Measurements from ENCODE around the gene SHMT2.

SHMT2 gene

GRCh38 chr12:57229634-57230380, at the start of gene SHMT2:
Gene SHMT2 (plus strand): TSS chr12:57229711. CDS start chr12:57229779, 68 bp downstream.
- peak; percentile 89 for DNase-seq

GRCh38 chr12:57180321-57180989, 49.1 kb upstream of the SHMT2 start:
- DNase-seq = no peak

DNA sequence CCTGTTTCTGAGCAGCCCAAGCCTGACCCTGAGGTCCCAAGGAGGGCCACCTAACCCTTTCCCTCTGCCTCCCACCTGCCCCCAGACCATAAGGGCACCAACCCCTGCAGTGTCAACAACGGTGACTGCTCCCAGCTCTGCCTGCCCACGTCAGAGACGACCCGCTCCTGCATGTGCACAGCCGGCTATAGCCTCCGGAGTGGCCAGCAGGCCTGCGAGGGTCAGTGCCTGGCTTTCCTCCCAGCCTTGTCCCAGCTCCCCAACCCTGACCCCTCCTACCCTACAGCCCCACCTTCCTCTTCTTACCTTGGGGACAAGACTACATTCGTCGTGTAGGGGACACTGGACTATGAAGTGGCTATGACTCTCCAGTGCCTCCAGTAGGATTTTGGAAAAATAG, 48.4 kb upstream of the SHMT2 start:
- no peak for DNase-seq

- DNase-seq = no peak
These were observed 47.9 kb upstream of the SHMT2 start for GRCh38 chr12:57181561-57182155.

GRCh38 chr12:57182918-57183575, 46.5 kb upstream of the SHMT2 start:
- peak; percentile 10 for DNase-seq

DNA sequence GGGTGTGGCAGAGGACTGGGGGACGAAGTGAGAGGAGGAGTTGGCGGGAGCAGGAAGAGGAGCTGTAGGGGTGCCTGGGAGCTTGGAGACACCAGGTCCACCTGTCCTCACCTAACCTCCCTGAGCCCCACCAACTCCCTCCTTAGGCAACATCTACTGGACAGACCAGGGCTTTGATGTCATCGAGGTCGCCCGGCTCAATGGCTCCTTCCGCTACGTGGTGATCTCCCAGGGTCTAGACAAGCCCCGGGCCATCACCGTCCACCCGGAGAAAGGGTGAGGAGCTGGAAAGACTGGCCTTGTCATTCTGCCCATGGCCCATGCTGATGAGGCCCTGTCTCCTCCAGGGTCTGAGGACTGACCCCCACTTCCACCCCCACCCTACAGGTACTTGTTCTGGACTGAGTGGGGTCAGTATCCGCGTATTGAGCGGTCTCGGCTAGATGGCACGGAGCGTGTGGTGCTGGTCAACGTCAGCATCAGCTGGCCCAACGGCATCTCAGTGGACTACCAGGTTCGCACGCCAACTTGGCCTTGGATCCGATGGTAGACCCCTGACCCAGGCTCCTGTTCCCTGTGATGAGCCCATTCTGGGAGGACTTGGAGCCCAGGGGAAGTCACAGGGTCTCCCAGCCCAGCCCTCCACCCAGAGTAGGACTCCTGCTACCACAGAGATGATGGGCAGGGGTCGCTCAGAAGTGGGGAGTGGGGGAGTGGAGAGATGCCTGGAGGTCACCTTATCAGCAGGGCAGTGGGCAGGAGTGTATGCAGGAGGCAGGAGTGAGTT, 45.4 kb upstream of the SHMT2 start:
- DNase-seq = no peak

- DNase-seq = no peak
These were observed 44.1 kb upstream of the SHMT2 start for GRCh38 chr12:57185403-57185802.

DNA sequence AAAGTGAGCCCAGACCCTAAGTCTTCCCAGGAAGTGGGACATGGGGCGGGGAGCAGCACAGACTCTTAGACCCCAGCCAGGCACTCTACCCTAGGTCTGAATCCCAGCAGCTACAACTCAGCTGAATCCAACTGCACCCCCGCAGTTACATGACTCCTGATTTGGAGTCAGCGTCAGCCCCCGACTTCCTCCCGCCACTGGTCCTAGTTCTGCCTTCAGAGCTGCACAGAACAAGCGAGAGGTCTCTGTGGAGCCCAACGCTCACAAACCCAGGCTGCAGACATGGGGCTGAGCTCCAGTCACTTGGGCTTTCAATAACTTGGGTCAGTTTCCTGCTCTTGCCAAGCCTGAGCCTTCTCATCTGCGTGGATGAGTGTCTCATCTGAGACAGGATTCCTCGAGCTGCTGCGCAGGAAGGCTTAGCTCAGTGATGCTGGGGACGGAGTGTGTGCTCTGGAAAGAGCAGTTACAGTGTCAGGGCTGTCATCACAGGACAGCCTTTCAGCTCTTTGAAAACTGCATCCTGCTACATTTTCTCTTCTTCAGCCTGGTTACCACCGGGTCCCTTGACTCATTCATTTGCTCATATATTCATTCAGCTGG, 43.5 kb upstream of the SHMT2 start:
- no peak for DNase-seq

DNA sequence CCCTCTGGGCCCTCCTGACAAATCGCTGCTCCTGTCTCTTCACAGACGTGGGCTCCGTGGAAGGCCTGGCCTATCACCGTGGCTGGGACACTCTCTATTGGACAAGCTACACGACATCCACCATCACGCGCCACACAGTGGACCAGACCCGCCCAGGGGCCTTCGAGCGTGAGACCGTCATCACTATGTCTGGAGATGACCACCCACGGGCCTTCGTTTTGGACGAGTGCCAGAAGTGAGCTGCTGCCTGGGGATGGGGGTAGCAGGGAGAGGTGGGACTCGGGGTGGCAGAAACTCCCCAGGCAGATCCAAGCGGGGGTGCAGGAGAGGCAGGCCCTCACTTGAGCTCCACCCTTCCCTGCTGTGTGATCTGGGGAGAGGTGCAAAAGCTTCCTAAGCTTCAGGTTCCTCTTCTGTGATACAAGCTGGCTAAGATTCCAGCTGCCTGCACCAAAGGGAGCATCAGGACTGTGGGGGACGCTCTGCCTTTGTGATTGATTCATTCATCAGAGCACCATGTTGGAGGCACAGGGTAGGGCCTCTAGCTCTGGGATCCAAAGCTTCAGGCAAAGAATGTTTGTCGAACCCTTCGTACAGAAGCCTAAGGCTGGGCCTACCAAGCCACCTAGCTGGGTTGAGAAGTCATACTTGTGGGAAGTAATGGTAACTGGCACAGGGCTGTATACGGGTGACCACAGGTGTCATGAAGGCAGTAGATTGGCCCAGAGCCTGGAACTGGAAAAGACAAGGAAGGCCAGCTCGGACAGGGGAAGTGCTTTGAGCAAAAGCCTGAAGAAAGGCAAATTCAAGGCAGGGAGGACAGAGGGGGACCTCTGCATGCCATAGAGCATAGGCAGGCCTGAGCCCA, 42.1 kb upstream of the SHMT2 start:
- DNase-seq = no peak

- DNase-seq = no peak
These were observed 41.5 kb upstream of the SHMT2 start for GRCh38 chr12:57188090-57188425.

- no peak for DNase-seq
These were observed 39.5 kb upstream of the SHMT2 start for GRCh38 chr12:57190037-57190436.

- no peak for DNase-seq
These were observed 38.7 kb upstream of the SHMT2 start for GRCh38 chr12:57190821-57191220.

GRCh38 chr12:57191410-57191809, 38.1 kb upstream of the SHMT2 start:
- DNase-seq = no peak

DNA sequence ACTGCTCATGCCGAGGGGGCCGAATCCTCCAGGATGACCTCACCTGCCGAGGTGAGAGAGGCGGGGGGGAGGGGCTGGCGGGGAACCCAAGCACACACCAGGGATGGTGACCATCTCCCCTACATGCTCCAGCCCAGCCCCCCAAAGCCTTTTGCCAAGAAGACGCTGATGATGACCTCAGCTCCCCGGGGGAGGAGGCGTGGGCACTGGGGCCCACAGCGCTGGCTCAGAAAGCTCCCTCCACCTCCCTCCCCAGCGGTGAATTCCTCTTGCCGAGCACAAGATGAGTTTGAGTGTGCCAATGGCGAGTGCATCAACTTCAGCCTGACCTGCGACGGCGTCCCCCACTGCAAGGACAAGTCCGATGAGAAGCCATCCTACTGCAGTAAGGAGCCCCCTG, 36.6 kb upstream of the SHMT2 start:
- DNase-seq = no peak

DNA sequence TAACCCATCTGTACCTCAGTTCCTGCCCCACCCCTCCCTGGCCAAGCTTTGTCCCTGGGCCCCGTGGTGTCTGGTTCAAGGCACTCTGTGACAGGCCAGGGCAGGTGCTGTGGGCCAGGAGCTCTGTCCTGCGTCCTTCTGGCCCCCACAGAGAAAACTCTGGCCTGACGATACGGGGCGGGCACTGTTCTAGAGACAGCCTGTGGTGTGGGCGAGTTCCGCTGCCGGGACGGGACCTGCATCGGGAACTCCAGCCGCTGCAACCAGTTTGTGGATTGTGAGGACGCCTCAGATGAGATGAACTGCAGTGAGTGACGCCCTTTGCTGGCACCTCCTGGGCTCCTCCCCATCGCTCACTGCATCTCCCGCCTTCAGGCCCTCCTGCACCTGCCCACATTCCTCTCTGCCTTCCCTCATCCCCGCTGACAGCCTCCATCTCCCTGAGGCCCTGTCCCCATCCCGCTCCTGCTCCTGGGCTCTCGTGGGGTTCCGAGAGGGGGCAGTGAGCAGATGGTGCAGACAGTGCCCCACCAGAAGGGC, 35.7 kb upstream of the SHMT2 start:
- DNase-seq = no peak

DNA sequence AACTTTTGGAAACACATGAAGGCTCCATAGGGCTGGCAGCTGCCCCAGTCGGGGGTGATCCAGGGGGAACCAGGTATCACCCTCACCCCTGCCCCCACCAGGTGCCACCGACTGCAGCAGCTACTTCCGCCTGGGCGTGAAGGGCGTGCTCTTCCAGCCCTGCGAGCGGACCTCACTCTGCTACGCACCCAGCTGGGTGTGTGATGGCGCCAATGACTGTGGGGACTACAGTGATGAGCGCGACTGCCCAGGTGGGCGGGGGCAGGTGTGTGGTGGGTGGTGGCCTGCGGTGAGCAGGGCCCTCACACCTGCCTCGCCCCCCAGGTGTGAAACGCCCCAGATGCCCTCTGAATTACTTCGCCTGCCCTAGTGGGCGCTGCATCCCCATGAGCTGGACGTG, 35.3 kb upstream of the SHMT2 start:
- no peak for DNase-seq

DNA sequence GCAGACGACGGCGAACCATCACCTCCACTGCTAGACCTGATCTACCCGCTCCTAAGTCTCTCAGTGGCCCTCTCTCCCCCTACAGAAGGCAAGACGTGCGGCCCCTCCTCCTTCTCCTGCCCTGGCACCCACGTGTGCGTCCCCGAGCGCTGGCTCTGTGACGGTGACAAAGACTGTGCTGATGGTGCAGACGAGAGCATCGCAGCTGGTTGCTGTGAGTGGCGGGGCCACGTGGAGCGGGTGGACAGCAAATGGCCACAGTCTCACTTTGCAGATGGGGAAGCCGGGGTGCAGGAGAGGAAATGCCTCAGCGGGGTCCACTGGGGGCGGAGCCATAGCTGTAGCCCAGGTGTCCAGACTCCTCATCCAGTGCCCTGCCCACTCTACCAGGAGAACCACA, 34.3 kb upstream of the SHMT2 start:
- DNase-seq = no peak

- DNase-seq = no peak
These were observed 33.7 kb upstream of the SHMT2 start for GRCh38 chr12:57195611-57196371.

GRCh38 chr12:57196439-57196838, 33.1 kb upstream of the SHMT2 start:
- DNase-seq = no peak

- DNase-seq = no peak
These were observed 32.6 kb upstream of the SHMT2 start for GRCh38 chr12:57196956-57197355.
